AG09319 (cell line): Measurements from ENCODE around the gene CCDC33.

Experiments used
- DNase-seq: peaks from one replicate; pipeline ENCODE4 v3.0.0-alpha.2; 2010; ENCODE audit warnings: low read depth; ENCODE audit errors: extremely low read depth
- TF ChIP-seq, protein P1 (sequence below): IDR thresholded peaks from 2 replicates; pipeline ENCODE4 v1.5.1; 2011; ENCODE audit warnings: low read depth, mild to moderate bottlenecking, inconsistent platforms, low read length, moderate library complexity

CCDC33 gene

DNA sequence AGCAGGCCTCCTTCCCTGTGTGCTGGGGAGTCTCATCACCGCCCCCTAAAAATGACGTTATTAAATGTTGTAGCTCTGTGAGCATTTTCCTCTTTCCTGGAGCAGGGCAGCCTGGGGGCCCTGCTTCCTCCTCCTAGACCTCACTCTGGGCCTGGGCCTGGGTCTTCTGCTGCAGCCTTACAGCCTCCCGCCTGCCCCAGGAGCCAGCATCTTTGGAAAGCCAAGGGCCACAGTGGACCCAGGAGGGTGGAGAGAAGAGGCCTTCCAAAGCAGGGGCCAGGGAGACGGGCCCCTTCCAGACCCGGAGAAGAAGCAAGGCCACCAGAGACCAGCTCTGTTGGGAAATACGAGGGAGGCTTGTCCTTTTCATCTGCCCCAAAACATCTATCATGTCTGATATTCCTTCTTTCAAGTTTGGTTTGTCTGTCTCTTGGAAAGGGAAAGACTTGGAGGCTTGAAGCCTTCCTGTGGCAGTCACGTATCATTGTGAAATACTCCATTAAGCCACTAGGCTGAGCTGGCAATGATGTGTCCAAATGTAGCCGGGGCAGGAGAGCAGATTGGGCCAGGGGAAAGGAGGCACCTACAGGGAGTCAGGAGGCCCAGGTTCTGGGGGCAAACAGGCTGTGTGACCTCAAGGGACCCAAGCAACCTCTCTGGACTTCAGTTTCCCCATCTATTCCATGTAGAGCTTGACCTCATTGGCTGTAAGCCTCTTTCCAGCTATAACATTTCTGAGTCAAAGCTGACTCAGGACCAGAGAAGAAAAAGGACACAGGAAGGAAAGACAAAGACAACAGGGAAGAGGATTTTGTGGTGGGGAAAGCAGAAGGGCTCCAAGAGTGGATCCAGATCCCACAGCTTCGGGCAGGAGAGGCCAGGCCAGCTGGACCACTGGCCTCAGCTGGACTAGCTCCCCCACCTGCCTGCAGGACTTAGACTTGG is 100.2 kb downstream of the CCDC33 start:
- TF ChIP-seq, protein P1, sequence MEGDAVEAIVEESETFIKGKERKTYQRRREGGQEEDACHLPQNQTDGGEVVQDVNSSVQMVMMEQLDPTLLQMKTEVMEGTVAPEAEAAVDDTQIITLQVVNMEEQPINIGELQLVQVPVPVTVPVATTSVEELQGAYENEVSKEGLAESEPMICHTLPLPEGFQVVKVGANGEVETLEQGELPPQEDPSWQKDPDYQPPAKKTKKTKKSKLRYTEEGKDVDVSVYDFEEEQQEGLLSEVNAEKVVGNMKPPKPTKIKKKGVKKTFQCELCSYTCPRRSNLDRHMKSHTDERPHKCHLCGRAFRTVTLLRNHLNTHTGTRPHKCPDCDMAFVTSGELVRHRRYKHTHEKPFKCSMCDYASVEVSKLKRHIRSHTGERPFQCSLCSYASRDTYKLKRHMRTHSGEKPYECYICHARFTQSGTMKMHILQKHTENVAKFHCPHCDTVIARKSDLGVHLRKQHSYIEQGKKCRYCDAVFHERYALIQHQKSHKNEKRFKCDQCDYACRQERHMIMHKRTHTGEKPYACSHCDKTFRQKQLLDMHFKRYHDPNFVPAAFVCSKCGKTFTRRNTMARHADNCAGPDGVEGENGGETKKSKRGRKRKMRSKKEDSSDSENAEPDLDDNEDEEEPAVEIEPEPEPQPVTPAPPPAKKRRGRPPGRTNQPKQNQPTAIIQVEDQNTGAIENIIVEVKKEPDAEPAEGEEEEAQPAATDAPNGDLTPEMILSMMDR: no peak
- no peak for DNase-seq

DNA sequence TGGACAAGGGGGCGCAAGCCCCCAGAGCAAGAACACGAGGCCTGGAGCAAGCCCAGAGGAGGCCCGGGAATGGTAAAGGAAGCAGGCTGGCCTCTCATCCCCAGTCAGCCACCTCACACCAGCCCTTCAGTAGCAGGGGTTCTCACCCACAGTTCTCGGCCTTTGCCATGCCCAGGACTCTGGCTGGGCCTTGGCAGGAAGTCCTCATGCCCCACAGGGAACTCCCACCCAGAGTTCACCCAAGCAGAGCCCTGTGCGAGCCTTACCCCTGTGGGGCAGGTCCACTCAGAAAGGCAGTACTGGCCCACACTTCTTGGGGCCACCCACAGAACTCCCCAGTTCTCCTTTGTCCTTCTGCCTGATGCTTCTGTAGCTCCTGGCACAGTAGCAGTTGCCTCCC is 101.0 kb downstream of the CCDC33 start:
- TF ChIP-seq, protein P1: no peak
- no peak for DNase-seq

DNA sequence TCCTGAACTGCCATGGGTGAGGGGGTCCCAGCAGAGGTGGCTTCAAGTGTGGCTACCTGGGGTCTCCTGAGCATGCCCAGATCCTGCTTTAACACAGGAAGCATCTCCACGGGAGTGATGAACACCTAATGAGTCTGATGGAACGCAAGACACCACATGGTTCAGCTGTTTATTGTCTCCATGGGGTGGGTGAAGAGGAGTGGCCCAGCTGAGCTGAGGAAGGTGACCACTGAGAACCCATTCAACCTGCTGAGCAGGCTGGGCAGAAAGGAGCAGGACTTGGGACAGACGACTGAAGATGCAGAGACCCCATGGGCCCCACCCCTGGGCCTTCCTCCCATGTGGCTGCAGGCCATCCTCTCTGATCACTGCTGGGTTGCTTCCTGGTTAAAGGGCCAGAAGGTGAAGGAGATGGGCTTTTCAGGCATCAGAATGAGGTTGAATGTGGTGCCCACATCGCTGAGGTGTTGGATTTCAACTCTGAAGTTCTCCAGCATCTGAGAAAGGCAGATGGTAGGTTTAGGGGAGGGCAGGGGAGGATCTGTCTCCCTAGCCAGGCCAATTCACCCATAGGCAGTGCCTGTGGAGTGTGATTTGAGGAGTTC is 101.6 kb downstream of the CCDC33 start:
- no peak for DNase-seq
- TF ChIP-seq, protein P1: no peak

DNA sequence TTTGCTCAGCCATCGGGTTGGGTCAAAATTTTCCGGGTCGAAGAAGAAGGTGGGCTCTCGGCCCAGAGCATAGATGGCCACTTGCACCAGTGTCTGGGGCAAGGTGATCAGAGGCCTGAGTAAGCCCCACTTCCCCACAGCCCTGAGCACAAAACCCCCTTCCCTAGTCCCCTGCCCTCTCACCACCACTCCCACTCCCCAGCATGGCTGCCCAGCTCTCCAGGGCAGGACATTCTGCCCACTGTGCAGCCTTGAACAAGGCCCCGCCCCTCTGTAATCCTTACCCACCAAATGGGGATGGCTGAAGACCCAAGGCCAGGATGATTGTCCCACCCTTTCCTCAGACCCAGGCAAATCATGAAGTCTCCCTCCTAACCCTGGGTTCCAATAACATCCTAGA is 102.5 kb downstream of the CCDC33 start:
- no peak for DNase-seq

DNA sequence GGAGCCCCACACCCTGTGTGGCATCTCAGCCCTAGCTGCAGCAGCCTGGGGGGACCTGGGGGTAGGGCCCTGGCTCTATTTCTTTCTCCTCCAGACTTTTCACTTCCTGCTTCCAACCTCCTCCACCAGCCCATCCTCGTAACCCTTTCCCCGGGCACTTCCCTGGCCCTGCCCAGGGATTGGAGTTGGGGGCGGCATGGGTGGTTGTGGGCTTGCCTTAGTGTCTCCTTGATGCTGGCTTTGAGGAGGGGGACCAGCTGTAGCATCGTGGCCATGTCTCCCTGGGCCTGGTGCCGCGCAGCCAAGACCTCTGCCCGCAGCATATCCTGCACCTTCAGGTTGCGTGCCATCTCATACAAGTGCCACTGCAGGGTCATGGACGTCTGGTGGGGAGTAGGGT is 103.2 kb downstream of the CCDC33 start:
- TF ChIP-seq, protein P1: no peak

More for the DNA sequence above, 102.5 kb downstream of the CCDC33 start:
- TF ChIP-seq, protein P1: no peak

DNA sequence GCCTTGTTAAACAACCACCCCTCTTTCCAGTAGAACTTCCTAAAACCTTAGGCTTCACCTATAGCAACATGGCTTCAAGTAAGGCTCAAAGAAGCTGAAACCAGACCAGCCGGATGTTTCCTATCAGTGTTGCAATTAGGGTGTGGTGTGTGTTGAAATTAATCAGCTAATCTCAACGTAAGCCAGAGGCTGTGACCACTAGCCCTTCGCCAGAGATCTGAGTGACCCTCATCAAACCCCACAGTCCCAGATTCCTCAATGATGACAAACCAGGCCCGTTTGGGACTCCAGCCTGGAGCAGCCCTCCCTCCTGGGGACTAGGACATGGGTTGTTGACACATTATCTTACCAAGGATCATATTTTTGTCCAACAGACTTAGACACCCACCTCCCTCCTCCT is 104.0 kb downstream of the CCDC33 start:
- DNase-seq: no peak
- TF ChIP-seq, protein P1: no peak

More for the DNA sequence above, 103.2 kb downstream of the CCDC33 start:
- DNase-seq: no peak
